A549 (cell line): ENCODE measurements around the gene ZFHX3.

Experiments used
- BCL3 ChIP-seq: fragments of >200 bp; sonication (Bioruptor Twin); formaldehyde crosslinking; IDR thresholded peaks from 3 replicates; pipeline ENCODE4 v1.6.1; 2016
- TF ChIP-seq, protein P1 (sequence below): fragments of >200 bp; sonication (Bioruptor Twin); formaldehyde crosslinking; IDR thresholded peaks from 3 replicates; pipeline ENCODE4 v1.5.1; 2016

- TF ChIP-seq, protein P1, sequence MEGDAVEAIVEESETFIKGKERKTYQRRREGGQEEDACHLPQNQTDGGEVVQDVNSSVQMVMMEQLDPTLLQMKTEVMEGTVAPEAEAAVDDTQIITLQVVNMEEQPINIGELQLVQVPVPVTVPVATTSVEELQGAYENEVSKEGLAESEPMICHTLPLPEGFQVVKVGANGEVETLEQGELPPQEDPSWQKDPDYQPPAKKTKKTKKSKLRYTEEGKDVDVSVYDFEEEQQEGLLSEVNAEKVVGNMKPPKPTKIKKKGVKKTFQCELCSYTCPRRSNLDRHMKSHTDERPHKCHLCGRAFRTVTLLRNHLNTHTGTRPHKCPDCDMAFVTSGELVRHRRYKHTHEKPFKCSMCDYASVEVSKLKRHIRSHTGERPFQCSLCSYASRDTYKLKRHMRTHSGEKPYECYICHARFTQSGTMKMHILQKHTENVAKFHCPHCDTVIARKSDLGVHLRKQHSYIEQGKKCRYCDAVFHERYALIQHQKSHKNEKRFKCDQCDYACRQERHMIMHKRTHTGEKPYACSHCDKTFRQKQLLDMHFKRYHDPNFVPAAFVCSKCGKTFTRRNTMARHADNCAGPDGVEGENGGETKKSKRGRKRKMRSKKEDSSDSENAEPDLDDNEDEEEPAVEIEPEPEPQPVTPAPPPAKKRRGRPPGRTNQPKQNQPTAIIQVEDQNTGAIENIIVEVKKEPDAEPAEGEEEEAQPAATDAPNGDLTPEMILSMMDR: no peak
- no peak for TF ChIP-seq BCL3
Observed at GRCh38 chr16:73060892-73061490, 13.1 kb upstream of the ZFHX3 start.
